HG03342 (cell line): ENCODE results near the gene MON1B.
"Not testable (repeated sequence)": the region's sequence is repeated elsewhere in the genome, so short reads cannot be mapped to it uniquely, and the experiment has no call there.

Experiments used
- ATAC-seq: cut with Tn5 transposase; IDR thresholded peaks from one replicate; pipeline ENCODE4 v1.9.1; 2021; ENCODE audit warnings: mild to moderate bottlenecking, moderate library complexity; ENCODE audit not compliant: unreplicated experiment

MON1B gene

DNA sequence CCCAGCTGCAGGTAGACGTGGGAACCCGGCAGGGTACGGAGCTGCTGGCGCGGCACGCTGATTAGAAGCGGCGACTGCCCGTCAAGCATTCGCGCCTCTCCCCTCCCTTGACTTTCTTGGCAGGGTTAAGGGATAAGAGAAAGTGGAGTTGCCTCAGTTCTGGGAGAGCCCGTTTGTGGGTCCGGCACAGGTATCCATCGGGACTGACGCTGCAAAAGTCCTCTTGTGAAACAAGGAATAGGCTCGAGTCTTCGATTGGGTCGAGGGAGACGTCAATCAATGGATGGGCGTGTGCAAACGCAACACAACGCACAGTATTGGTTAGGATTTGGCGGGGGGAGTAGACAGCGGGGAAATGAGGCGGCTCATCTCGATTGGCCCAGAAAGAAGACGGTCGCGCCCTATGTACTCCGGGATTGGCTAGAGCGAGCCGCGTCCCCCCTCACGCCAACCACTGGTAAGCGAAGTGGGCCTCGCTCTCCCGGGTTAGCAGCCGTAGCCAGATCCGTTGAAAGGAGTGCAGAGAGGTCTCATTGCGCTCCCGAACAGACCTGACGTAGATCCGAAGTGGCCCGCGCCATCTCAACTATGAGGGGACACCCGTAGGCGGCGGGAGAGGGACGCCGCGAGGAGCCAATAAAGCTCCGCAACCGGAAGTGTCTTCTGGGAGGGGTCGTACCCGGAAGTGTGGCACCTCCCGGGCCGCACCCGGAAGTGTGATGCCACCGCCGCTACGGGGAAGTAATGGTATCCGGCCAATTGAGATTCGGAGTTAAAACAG, at the start of gene MON1B:
Gene MON1B (plus strand): TSS at position 713 of the 781 bp plus-strand sequence. CDS start 296 bp downstream, outside the sequence.
- ATAC-seq = peak; percentile 96

DNA sequence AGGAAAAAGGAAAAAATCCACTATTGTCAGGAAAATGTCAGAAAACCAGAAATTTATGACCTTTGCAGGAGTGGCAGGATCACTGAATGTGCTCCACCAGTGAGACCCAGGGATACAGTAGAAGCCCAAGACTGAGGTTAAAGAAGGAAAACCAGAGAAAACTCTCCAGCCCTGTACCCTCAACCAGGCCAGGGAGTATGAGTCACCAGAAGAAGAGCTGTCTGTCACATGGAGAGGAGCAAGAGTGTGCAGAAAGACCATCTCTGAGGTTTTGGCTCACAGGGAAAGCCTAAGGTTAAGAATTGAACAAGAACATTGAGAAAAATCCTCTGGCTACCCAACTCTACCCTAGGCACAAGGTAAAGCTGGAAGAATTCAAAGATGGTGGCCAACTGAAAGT, 47.6 kb upstream of the MON1B start:
- no peak for ATAC-seq

DNA sequence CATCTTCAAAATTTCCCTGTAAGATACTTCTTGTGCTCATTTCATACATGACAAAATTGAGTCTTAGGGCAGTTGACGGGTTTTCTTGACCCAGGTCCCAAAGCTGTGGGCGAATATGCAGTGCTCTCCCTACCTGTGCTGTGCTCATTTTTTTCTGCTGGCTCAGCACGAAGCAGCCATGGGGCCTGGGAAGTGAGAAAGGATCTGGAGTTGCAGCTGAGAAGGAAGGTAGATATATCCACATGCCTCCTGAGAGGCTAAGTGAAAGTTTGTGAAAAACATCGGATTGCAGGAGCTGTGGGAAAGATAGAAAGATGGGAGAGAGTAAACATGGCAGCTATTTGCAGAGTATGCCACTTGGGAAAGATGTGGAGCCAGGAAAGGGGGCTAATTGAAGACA, 42.9 kb upstream of the MON1B start:
- no peak for ATAC-seq

DNA sequence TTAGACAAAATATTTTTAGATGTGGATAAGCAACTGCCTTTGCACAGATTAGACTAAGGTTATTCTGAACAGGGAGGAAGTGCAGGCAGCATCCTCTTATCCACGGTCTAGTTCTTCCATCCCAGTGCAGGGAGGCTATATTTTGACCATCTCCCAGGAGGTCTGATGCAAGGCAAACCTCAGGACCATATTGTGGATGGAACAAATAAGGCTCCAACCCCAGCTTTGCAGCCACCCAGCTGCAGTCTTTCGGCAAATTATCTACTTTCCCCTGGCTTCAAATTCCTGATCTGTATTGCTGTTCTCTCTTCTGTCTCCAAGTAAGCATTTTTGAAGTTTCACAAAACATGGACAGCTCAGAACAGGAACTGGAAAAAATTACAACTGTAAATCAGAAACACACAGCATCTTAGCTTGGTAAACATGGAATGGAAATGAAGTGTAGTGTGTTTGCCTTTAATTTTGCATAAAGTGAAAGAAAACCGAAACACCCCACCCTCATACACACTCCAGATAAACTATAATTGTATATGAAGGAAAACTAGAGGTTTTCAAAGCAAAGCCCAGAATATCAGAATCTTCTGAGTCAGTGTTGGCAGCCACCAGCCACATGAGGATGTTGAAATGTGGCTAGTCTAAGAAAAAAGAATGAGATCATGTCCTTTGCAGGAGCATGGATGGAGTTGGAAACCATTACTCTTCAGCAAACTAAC, 33.5 kb upstream of the MON1B start:
- ATAC-seq = no peak

DNA sequence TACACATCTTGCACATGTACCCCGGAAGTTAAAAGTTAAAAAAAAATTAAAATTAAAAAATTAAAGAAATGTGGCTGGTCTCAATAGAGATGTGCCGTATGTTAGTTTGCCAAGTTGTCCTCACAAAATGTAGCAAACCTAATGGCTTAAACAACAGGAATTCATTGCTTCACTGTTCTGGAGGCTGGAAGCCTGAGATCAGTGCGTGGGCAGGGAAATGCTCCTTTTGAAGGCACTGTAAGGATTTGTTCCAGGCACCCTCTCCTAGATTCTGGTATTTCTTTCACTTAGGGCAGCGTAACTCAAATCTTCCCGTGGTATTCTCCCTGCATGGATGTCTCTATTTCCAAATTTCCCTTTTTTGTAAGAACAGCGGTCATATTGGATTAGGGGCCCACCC, 32.7 kb upstream of the MON1B start:
- no peak for ATAC-seq

DNA sequence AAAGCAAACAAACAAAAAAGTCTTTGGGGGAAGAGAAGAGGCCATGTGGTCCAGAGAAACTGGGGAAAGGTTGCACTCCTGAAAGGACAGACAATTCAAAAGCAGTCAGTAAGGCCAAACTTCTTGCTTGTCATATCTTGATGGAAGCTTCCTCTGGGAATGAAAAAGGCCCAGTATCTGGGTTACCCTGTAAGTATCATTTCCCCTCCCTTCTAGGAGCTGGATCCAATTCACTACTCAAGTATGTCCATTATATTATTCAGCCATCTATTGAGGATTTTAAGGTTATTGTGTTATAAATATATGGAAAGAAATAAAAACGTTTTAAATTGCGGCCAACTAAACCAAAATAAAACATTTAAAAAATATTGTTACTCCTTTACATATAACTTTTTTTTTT, 26.0 kb upstream of the MON1B start:
- ATAC-seq = no peak

DNA sequence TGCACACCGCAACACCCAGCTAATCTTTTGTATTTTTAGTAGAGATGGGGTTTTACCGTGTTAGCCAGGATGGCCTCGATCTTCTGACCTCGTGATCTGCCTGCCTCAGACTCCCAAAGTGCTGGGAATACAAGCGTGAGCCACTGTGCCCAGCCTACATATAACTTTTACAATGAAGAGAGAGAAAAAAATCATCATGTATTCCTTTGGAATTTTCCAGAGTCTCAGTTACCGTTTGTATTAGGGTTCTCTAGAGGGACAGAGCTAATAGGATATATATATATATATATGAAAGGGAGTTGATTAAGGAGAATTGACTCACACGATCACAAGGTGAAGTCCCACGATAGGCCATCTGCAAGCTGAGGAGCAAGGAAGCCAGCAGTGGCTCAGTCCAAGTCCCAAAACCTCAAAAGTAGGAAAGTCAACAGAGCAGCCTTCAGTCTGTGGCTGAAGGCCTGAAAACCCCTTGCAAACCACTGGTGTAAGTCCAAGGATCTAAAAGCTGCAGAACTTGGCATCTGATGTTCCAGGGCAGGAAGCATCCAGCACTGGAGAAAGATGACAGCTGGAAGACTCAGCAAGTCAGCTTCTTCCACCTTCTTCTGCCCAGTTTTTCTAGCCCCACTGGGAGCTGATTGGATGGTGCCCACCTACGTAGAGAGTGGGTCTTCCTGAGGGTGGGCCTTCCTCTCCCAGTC, 25.3 kb upstream of the MON1B start:
- ATAC-seq = not testable (repeated sequence)

DNA sequence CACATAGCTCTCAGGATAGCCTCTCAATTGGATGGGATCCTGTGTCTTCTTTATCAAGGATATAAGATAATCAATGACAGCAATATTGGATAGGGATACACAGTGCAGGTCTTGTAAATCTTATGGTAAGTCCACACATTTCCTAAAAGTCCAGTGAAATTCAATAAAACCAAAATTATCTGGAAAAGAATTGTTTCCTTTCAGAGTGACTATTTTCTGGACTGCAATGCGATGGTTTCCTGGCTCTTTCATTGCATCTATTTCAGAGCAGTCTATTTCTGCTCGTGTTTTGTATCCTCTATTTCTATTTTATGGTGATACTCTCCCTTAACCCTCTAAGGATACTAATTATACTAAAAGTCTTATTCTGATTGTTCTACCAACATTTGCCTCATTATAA, 24.3 kb upstream of the MON1B start:
- no peak for ATAC-seq

DNA sequence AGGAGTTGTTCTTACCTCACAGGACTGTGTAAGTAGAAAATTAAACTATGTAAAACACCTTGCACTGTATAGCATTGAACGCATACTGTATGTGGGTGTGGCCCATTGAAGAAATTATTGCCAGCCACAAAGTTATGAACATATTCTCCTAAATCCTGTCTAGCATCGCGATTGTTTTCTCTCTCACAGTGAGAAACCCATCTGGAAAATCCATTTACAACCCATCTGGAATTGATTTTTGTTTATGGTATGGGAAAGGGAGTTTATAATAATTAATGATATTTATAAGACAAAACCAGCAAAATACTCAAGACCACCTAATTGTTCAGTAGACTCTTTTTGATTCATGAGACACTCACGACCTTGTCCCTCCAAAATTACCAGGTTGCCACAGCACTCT, 22.1 kb upstream of the MON1B start:
- no peak for ATAC-seq

DNA sequence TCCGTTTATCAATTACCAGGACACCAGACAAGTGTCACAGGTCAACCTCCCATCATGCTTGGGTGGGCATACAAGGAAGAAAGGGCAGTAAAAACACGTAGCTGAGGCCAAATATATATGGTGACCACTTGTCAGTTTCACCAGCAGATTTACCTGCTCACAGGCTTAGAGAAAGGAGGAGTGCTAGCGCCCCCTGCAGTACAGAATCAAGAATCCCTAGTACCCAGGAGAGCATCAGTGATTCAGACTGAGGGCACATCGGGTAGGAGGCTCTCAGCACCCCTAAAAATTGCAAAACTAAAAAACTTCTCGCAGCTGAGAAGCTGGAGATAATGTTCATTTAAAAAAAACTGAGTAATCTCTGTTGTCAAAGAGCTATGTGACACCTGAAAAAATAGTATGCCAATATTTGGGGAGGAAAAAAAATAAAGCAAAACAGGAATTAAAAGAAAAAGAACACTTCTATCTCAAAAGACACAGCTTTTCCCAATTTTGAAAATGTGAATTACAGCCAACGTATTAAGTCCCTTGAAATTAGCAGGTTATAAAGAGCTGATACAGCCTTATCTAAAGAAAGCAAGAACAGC, 21.2 kb upstream of the MON1B start:
- ATAC-seq = peak; percentile 87

DNA sequence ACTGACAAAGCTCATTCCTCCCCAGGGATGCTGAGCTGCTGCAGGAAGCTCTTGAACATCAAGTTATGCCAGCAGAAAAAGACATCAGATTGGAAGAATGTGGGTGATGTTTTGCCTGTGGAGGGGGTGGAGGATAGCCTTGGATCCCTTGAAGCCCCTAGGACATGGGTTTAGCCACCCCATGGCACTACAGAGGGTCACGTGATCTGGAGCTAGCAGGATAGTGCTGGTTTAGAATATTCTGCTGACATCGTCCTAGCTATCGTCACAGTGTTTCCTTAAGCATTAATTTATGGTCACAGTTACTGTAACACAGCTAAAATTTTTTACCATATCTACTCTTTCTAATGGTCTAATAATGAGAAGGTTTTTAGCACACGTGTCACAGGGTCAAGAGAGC, 20.2 kb upstream of the MON1B start:
- ATAC-seq = no peak

DNA sequence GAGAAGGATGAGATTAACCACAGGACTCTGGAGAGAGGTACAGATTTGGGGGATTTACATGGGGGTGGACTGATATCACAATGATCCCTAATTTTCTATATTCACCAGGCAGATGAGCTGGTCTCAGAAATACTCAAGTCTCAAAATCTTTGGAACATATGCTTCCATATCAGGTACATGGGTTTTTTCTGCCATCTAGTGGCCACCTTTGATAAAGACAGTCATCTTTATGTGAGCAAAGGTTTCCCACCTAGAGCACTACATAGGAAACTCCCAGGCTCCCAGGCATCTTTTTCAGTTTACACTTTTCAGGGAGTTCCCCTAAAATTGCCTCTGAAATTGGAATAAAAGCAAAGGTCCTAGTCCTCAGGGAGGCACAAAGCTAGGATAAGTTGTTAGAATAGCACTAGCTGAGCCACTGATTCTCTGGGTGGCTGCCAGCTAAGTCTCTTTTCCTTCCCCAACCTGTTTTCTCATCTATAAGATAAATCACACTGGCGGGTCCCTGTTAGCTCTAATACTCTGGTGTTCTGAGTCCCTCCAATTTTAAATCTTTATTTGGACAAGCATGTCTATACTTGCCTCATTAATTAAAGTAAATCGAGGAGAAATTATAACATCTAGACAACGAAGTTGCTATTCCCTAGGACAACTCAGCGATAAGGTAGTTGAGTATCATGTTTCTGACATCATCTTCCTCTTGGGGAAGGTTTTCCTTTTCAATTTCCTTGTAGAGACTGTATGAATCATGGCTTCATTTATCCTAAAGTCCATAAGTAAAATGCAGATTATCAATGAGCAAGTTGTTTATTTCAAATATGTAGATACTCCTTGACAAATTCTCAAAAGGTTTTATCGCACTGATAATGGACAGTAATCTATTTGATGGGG, 19.0 kb upstream of the MON1B start:
- peak; percentile 81 for ATAC-seq

DNA sequence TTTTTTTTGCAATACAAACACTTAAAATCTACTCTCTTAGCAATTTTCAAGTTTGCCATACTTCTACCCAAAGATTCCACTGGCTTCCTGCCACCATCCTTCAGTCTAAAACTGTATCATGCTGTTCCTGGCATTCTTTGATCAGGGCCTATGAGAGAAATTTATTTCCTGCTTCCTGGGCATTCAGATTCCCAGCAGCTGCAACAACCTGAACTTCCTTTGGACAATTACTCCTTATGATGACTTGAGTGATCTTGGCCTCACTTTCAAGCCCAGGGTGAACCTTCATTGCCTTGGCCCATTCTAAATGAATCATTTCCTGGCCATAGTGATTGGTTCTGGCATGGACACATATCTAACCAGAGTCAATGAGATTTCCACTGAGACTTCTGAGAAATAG, 18.0 kb upstream of the MON1B start:
- no peak for ATAC-seq

DNA sequence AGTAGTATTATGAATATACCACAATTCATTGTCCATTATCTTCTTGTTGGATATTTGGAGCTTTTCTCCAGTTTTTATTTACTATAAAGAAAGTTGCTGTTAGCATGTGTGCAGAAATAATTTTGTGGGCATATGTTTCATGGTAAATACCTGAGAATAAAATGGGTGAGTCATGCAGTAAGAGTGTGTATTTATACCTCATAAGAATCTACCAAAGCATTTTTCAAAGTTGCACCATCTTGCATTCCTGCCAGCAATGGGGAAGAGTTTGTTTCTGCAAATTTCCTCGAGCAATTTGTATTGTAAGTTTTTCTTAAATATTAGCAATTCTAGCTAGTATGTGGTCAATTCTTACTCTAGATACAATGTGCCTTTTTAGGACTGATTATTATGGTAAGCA, 7.9 kb upstream of the MON1B start:
- no peak for ATAC-seq

DNA sequence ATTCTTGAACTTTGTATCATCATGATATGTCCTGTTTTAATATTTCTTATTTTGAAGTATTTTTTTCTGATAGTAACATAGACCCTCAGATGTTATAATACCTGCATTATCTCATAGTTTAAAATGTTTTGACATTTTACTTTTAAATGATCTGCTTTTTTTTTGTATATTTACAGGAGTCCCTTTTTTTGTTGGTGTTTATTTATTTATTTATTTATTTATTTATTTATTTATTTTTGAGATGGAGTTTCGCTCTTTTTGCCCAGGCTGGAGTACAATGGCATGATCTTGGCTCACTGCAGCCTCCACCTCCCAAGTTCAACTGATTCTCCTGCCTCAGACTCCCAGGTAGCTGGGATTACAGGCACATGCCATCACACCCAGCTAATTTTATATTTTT, 4.7 kb upstream of the MON1B start:
- not testable (repeated sequence) for ATAC-seq

DNA sequence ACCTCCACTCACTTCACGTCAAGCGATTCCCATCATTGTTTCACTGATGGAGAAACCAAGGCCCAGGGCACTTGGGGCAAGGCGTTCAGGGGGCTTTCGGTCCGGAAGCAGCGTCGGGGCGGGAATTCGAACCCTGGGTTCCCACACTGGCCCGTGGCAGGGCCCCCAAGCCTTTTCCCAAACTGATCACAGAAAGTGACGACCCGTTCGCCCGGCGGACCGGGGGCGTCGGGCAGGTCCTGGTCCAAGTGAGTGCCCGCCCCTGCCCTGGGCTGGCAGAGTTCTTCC, 856 bp upstream of the MON1B start:
- no peak for ATAC-seq

DNA sequence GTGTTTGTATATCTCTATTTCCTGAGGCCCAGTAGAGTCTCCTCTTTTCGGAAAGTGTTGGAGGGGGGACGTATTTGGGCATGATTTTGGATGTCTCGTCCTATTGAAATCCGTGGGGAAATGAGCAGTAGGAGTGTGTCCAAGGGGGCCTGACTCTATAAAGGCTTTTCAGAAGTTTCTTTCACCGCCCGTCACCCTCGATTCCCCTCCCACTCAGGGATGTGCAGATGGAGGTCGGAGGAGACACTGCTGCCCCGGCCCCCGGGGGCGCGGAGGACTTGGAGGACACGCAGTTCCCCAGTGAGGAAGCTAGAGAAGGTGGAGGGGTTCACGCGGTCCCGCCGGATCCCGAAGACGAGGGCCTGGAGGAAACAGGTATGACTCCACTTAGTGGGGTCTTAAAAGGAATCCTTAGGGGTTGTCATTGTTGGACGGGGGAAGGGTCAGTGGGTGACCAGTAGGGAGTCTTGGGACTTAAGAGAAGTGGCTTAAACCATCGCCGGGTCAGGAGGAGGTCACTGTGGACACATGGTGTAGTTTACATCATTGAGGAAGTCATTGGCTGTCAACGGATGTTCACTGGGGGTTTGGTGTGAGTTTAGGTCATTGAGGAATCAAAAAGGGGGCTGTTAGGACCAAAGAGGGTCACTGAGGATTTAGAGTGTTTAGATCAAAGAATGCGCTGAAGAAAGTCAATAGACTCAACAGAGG, 424 bp downstream of the MON1B start:
- ATAC-seq = peak; percentile 14

DNA sequence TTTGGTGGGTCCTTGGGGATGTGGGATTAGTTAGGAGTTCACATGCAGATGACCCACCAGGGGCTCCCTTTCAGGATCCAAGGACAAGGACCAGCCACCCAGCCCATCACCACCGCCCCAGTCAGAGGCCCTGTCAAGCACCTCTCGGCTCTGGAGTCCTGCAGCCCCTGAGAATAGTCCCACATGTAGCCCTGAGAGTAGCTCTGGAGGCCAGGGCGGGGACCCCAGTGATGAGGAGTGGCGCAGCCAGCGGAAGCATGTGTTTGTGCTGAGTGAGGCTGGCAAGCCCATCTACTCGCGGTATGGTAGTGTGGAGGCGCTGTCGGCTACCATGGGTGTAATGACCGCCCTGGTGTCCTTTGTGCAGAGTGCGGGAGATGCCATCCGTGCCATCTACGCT, 2.4 kb downstream of the MON1B start:
- ATAC-seq = no peak

DNA sequence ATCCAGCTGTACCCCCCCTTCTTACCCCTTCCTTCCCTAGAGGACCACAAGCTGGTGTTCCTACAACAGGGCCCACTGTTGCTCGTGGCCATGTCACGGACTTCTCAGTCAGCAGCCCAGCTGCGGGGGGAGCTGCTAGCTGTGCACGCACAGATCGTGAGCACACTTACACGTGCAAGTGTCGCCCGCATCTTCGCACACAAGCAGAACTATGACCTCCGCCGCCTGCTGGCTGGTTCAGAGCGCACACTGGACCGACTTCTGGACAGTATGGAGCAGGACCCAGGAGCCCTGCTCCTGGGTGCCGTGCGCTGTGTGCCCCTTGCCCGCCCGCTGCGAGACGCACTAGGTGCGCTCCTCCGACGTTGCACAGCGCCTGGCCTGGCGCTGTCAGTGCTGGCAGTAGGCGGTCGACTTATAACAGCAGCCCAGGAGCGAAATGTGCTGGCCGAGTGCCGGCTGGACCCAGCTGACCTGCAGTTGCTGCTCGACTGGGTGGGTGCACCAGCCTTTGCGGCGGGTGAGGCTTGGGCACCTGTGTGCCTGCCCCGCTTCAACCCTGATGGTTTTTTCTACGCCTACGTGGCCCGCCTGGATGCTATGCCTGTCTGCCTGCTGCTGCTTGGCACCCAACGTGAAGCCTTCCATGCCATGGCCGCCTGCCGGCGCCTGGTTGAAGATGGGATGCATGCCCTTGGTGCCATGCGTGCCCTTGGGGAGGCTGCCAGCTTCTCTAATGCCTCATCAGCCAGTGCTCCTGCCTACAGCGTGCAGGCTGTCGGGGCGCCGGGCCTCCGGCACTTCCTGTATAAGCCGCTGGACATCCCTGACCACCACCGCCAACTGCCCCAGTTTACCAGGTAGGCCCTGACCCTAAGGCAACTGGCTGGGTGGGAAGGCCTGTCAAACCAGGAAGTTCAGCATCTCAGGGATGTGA, 3.6 kb downstream of the MON1B start:
- no peak for ATAC-seq
